ENCODE data around the gene CRYL1. TPM values are rescaled to one million over a fixed set of nuclear protein-coding genes. Genes with fewer than 3 reads are reported as not detected.

CRYL1 gene
- total RNA-seq, 1 experiment from 2014 or later: 2.9 TPM

DNA sequence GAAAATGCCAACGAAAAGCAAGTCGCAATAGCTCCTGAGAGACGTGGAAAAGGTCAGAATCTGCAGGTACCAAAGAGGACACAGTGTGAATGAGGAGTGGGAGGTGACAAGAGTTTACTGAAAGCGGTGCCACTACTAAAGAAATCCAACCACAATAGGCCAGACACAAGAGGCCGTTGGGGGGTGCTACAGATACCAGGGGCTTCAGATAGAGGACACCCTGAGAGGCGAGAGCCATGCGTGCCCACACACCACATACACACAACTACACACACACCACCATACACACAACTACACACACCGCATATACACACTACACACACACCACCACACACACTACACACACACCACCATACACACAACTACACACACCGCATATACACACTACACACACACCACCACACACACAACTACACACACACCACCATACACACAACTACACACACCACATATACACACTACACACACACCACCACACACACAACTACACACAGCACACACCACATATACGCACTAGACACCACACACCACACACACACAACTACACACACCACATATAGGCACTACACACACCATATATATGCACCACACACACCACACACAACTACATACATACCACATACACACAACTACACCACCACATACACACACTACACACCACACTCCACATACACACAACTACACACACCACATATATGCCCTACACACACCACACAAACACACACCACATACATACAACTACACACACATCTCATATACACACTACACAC, 28.5 kb downstream of the CRYL1 start (continued):
- TF ChIP-seq, protein P1, sequence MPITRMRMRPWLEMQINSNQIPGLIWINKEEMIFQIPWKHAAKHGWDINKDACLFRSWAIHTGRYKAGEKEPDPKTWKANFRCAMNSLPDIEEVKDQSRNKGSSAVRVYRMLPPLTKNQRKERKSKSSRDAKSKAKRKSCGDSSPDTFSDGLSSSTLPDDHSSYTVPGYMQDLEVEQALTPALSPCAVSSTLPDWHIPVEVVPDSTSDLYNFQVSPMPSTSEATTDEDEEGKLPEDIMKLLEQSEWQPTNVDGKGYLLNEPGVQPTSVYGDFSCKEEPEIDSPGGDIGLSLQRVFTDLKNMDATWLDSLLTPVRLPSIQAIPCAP (CRISPR knock-in tag; IDR thresholded peaks at IDR 0.05): no peak
- TF ChIP-seq PRRX2 (CRISPR knock-in tag; IDR thresholded peaks at IDR 0.05): no peak
- TF ChIP-seq TP53 (CRISPR knock-in tag; IDR thresholded peaks at IDR 0.05): no peak
- TF ChIP-seq NFYB (CRISPR knock-in tag; conservative IDR thresholded peaks at IDR 0.05; ENCODE audit: low read depth): no peak
- no peak for TF ChIP-seq ETV6 (CRISPR knock-in tag; IDR thresholded peaks at IDR 0.05)
- no peak for TF ChIP-seq ZNF138 (CRISPR knock-in tag; conservative IDR thresholded peaks at IDR 0.05)
- TF ChIP-seq, protein P2, sequence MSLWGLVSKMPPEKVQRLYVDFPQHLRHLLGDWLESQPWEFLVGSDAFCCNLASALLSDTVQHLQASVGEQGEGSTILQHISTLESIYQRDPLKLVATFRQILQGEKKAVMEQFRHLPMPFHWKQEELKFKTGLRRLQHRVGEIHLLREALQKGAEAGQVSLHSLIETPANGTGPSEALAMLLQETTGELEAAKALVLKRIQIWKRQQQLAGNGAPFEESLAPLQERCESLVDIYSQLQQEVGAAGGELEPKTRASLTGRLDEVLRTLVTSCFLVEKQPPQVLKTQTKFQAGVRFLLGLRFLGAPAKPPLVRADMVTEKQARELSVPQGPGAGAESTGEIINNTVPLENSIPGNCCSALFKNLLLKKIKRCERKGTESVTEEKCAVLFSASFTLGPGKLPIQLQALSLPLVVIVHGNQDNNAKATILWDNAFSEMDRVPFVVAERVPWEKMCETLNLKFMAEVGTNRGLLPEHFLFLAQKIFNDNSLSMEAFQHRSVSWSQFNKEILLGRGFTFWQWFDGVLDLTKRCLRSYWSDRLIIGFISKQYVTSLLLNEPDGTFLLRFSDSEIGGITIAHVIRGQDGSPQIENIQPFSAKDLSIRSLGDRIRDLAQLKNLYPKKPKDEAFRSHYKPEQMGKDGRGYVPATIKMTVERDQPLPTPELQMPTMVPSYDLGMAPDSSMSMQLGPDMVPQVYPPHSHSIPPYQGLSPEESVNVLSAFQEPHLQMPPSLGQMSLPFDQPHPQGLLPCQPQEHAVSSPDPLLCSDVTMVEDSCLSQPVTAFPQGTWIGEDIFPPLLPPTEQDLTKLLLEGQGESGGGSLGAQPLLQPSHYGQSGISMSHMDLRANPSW (CRISPR knock-in tag; conservative IDR thresholded peaks at IDR 0.05; ENCODE audit: low read depth): no peak
- TF ChIP-seq, protein P3, sequence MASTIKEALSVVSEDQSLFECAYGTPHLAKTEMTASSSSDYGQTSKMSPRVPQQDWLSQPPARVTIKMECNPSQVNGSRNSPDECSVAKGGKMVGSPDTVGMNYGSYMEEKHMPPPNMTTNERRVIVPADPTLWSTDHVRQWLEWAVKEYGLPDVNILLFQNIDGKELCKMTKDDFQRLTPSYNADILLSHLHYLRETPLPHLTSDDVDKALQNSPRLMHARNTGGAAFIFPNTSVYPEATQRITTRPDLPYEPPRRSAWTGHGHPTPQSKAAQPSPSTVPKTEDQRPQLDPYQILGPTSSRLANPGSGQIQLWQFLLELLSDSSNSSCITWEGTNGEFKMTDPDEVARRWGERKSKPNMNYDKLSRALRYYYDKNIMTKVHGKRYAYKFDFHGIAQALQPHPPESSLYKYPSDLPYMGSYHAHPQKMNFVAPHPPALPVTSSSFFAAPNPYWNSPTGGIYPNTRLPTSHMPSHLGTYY (CRISPR knock-in tag; IDR thresholded peaks at IDR 0.05): no peak
- TF ChIP-seq NR3C1 (CRISPR knock-in tag; conservative IDR thresholded peaks at IDR 0.05; ENCODE audit: low read depth): no peak

DNA sequence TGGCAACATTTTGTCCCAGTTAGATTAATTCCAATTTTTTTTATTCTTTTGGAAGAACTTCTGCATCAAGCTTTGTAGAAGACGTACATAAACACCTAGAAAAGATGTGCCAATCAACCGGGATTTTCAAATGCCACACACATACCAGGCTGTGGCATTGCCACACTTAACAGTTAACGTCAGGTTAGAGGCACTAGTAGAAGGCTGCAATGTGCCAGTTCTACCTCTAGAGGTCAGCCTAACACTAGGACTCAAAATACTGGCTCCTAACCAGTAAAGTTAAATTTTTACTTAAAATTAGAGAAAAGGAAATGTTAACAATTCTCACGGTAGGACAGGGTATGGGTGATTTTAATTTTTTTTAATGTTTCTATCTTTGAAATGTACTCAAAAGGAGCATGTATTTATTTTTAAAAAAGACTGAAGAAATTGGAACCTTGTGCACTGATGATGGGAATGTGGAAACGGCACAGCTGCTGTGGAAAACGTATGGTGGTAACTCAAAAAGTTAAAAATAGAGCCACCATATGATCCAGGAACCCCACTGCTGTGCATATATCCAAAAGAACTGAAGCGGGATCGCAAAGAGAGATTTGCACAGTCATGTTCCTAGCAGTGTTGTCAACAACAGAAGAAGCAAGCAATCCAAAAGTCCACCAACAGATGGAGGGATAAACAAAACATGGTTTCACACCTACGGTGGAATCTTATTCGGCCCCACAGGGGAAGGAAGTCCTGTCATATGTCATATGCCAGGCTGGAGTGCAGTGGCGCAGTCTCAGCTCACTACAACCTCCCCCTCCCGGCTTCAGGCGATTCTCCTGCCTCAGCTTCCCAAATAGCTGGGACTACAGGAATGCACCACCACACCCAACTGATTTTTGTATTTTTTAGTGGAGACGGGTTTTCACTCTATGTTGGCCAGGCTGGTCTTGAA, 30.3 kb downstream of the CRYL1 start:
- DNase-seq (ENCODE audit: low spot score) (peak; percentile 67), ATAC-seq (peak; percentile 63; the same call in 1 of the 2 replicates)
- Mint-ChIP-seq H3K4me3 (no peak overlapping the region), H3K27me3 (ENCODE audit: low read depth) (peaks cover 3% of the 10 kb centered on the region; the same call in 1 of the 2 replicates), H3K36me3 (peaks cover 8% of the 10 kb centered on the region), H3K9me3 (peaks cover 8% of the 10 kb centered on the region), H3K4me1 (peaks cover 6% of the 10 kb centered on the region; the same call in 1 of the 2 replicates), H3K27ac (no peak overlapping the region)
- TF ChIP-seq ZNF416 (CRISPR knock-in tag; IDR thresholded peaks at IDR 0.05): no peak
- no peak for TF ChIP-seq KAT7 (CRISPR knock-in tag; IDR thresholded peaks at IDR 0.05; ENCODE audit: borderline replicate concordance)
- TF ChIP-seq, protein P4, sequence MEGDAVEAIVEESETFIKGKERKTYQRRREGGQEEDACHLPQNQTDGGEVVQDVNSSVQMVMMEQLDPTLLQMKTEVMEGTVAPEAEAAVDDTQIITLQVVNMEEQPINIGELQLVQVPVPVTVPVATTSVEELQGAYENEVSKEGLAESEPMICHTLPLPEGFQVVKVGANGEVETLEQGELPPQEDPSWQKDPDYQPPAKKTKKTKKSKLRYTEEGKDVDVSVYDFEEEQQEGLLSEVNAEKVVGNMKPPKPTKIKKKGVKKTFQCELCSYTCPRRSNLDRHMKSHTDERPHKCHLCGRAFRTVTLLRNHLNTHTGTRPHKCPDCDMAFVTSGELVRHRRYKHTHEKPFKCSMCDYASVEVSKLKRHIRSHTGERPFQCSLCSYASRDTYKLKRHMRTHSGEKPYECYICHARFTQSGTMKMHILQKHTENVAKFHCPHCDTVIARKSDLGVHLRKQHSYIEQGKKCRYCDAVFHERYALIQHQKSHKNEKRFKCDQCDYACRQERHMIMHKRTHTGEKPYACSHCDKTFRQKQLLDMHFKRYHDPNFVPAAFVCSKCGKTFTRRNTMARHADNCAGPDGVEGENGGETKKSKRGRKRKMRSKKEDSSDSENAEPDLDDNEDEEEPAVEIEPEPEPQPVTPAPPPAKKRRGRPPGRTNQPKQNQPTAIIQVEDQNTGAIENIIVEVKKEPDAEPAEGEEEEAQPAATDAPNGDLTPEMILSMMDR (IDR thresholded peaks at IDR 0.05): peak; percentile 89
- POLR2A ChIA-PET: no interaction called here
- CTCF ChIA-PET: interaction anchor here (0.7 to 4.9 kb wide), 8 partner anchors 28 to 430 kb away, joined by 3 to 42 read pairs (median 4); partner anchors contain the start of gene IFT88

DNA sequence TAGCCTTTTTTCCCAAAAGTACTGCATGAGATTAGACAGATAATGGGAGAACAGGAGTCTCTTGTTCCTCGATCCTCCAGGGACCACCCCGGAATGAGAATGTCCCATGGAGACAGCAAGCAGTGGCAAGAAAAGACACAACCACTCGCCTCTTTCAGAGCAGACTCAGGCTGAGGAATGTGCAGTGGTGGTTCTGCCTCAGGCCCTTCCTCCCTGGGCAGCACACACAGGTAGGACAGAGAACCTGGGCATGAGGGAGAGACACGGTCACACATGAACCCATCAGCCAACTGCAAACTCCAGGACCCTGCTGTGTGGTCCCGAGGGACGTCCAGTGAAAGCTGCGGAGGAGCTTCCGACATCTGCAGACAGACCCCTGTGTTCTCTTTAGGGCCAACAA, 31.0 kb downstream of the CRYL1 start:
- CTCF ChIA-PET: interaction anchor here (0.5 to 4.9 kb wide), 4 partner anchors 87 to 334 kb away, joined by 3 to 42 read pairs (median 14); no protein-coding TSS in a partner anchor
- H3K36me3 Mint-ChIP-seq: peaks cover under 1% of the 10 kb centered on the region
- peaks cover 1% of the 10 kb centered on the region for H3K9me3 Mint-ChIP-seq
- POLR2A ChIA-PET: no interaction called here
- H3K4me3 Mint-ChIP-seq: no peak overlapping the region
- peaks cover 6% of the 10 kb centered on the region; the same call in 1 of the 2 replicates for H3K4me1 Mint-ChIP-seq
- no peak for DNase-seq (ENCODE audit: low spot score)
- ATAC-seq: no peak
- TF ChIP-seq GRHL2 (CRISPR knock-in tag; IDR thresholded peaks at IDR 0.05; ENCODE audit: insufficient replicate concordance, severe bottlenecking): no peak
- H3K27ac Mint-ChIP-seq: no peak overlapping the region
- H3K27me3 Mint-ChIP-seq (ENCODE audit: low read depth): peaks cover under 1% of the 10 kb centered on the region; the same call in 1 of the 2 replicates

All from WTC11 (cell line).